ENCODE measurements around the gene WDR4.
"Not testable (repeated sequence)": the region's sequence is repeated elsewhere in the genome, so short reads cannot be mapped to it uniquely, and the experiment has no call there.

Gene WDR4

GRCh38 chr21:42837421-42838211 lies 41.7 kb downstream of the WDR4 start:
- no peak for DNase-seq

- DNase-seq = no peak
These were observed 42.5 kb downstream of the WDR4 start for GRCh38 chr21:42836767-42837301.

- no peak for DNase-seq
These were observed 43.0 kb downstream of the WDR4 start for GRCh38 chr21:42836402-42836666.

- no peak for DNase-seq
These were observed 43.5 kb downstream of the WDR4 start for GRCh38 chr21:42835611-42836401.

- no peak for DNase-seq
These were observed 44.1 kb downstream of the WDR4 start for GRCh38 chr21:42835211-42835610.

- no peak for DNase-seq
These were observed 44.6 kb downstream of the WDR4 start for GRCh38 chr21:42834726-42835191.

GRCh38 chr21:42833859-42834725 lies 45.2 kb downstream of the WDR4 start:
- DNase-seq = no peak

- DNase-seq = peak; percentile 43 to 53
These were observed 45.9 kb downstream of the WDR4 start for GRCh38 chr21:42833439-42833815.

- not testable (repeated sequence) for DNase-seq
These were observed 47.1 kb downstream of the WDR4 start for GRCh38 chr21:42832321-42832630.

GRCh38 chr21:42830456-42831455 lies 48.6 kb downstream of the WDR4 start:
- DNase-seq = no peak

- no peak for DNase-seq
These were observed 49.4 kb downstream of the WDR4 start for GRCh38 chr21:42829954-42830353.

GRCh38 chr21:42829417-42829816 lies 49.9 kb downstream of the WDR4 start:
- DNase-seq = no peak

- no peak for DNase-seq
These were observed 51.8 kb downstream of the WDR4 start for GRCh38 chr21:42827588-42827987.

- no peak for DNase-seq
These were observed 58.5 kb downstream of the WDR4 start for GRCh38 chr21:42820616-42821465.

- DNase-seq = no peak
These were observed 59.3 kb downstream of the WDR4 start for GRCh38 chr21:42819861-42820615.

GRCh38 chr21:42818328-42818749 lies 61.0 kb downstream of the WDR4 start:
- DNase-seq = peak; percentile 42 to 53

GRCh38 chr21:42815217-42815616 lies 64.1 kb downstream of the WDR4 start:
- DNase-seq = no peak

GRCh38 chr21:42812528-42813241 lies 66.7 kb downstream of the WDR4 start:
- not testable (repeated sequence) for DNase-seq

- DNase-seq = no peak
These were observed 67.4 kb downstream of the WDR4 start for GRCh38 chr21:42811960-42812359.

Data from stimulated activated CD4-positive, alpha-beta T cell treated with anti-CD3 and anti-CD28 coated beads, Interleukin-4, amount 100 ng/mL, for 4 hours (primary cell).